Neural progenitor cell (in vitro differentiated cells): Measurements from ENCODE around the gene CDH10. TPM values are rescaled to one million over a fixed set of nuclear protein-coding genes. Genes with fewer than 3 reads are reported as not detected.

Source experiments
- DNase-seq: peaks from one replicate; pipeline ENCODE4 v3.0.0-alpha.2; 2016; ENCODE audit warnings: low spot score
- H2AFZ ChIP-seq: fragments of 200-600 bp; sonication (generic); replicated peaks from 2 replicates; pipeline ENCODE4 v1.6.1; 2016; ENCODE audit warnings: antibody characterized with exemption
- H3F3A ChIP-seq: fragments of 200-600 bp; sonication (generic); 2 replicates; pipeline ENCODE4 v1.6.1; 2016; ENCODE audit warnings: antibody characterized with exemption, low read depth
- H3K27ac ChIP-seq: fragments of 200-600 bp; sonication (generic); 2 replicates; pipeline ENCODE4 v1.5.1; 2016; ENCODE audit warnings: mild to moderate bottlenecking
- H3K27me3 ChIP-seq: fragments of 200-600 bp; sonication (generic); 2 replicates; pipeline ENCODE4 v1.6.1; 2016; ENCODE audit warnings: mild to moderate bottlenecking, moderate library complexity
- H3K36me3 ChIP-seq: fragments of 200-600 bp; sonication (generic); 2 replicates; pipeline ENCODE4 v1.5.1; 2016
- H3K4me1 ChIP-seq: fragments of 200-600 bp; sonication (generic); 2 replicates; pipeline ENCODE4 v1.6.1; 2016; ENCODE audit warnings: mixed run types
- H3K4me2 ChIP-seq: fragments of 200-600 bp; sonication (generic); 2 replicates; pipeline ENCODE4 v1.6.1; 2016
- H3K4me3 ChIP-seq: fragments of 200-600 bp; sonication (generic); 2 replicates; pipeline ENCODE4 v1.5.1; 2016
- H3K79me2 ChIP-seq: fragments of 200-600 bp; sonication (generic); 2 replicates; pipeline ENCODE4 v1.6.1; 2016; ENCODE audit warnings: low read depth
- H3K9ac ChIP-seq: fragments of 200-600 bp; sonication (generic); 2 replicates; pipeline ENCODE4 v1.6.1; 2016
- H3K9me3 ChIP-seq: fragments of 200-600 bp; sonication (generic); 2 replicates; pipeline ENCODE4 v1.5.1; 2016; ENCODE audit warnings: low read depth
- H4K20me1 ChIP-seq: fragments of 200-600 bp; sonication (generic); 2 replicates; pipeline ENCODE4 v1.6.1; 2016; ENCODE audit warnings: low read depth
- H3K27ac Mint-ChIP-seq: 3 replicates; pipeline ENCODE4 v1.8.0; 2021; ENCODE audit warnings: mixed read lengths
- H3K27me3 Mint-ChIP-seq: 2 replicates; pipeline ENCODE4 v1.8.0; 2022; ENCODE audit warnings: low read depth, mild to moderate bottlenecking, inconsistent platforms, moderate library complexity, mixed read lengths; ENCODE audit not compliant: insufficient read depth
- H3K36me3 Mint-ChIP-seq: 3 replicates; pipeline ENCODE4 v1.8.0; 2021; ENCODE audit warnings: mixed read lengths
- H3K4me1 Mint-ChIP-seq: 3 replicates; pipeline ENCODE4 v1.8.0; 2021; ENCODE audit warnings: mixed read lengths
- H3K4me3 Mint-ChIP-seq: 3 replicates; pipeline ENCODE4 v1.8.0; 2021; ENCODE audit warnings: mild to moderate bottlenecking, moderate library complexity, mixed read lengths
- H3K9me3 Mint-ChIP-seq: 3 replicates; pipeline ENCODE4 v1.8.0; 2020; ENCODE audit warnings: mixed read lengths
- EZH2 ChIP-seq: fragments of 200-600 bp; sonication (generic); IDR thresholded peaks from 2 replicates; pipeline ENCODE4 v1.6.1; 2017; ENCODE audit warnings: antibody characterized with exemption, mild to moderate bottlenecking, moderate library complexity
- EZH2phosphoT487 ChIP-seq: fragments of 200-600 bp; sonication (generic); IDR thresholded peaks from 2 replicates; pipeline ENCODE4 v1.6.1; 2017; ENCODE audit warnings: antibody characterized with exemption
- total RNA-seq: library from RNA; depleted of rRNA; stranded (reverse); fragments of >200 nt; gene quantifications from 2 replicates; pipeline ENCODE4 v1.2.3, GENCODE V29; 2015; ENCODE audit warnings: low replicate concordance
- TF ChIP-seq, protein P1 (sequence below): fragments of 200-600 bp; sonication (generic); IDR thresholded peaks from 2 replicates; pipeline ENCODE4 v1.5.1; 2017; ENCODE audit warnings: antibody characterized with exemption, mild to moderate bottlenecking

Gene CDH10
- total RNA-seq, 1 donor from 2014 or later = 0.19 TPM

DNA sequence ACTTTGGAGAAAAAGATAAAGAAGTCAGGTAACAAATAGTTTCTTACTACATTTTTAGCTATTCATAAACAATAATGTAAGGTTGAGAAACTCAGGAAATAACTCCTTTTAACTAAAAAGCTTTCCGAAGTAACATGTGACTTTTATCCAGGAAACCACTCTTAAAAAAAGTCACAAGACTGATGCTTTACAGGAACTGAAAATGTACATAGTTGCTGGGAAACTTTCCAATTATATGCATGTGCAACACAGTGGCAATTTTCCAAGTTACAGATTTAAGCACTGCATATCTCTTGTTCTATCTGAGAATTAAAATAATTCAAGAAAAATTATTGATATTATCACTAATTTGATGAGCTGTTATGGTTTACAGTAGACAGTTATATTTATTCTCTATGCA lies 105.2 kb downstream of the CDH10 start:
- DNase-seq = no peak
- Histone ChIP-seq H3K27ac (no peak overlapping the region), H3K4me1 (no peaks in the 10 kb centered on the region), H2AFZ (no peak overlapping the region), H3K4me2 (no peak overlapping the region), H3K79me2 (no peaks in the 10 kb centered on the region), H4K20me1 (no peaks in the 10 kb centered on the region), H3K9me3 (no peaks in the 10 kb centered on the region), H3K36me3 (no peaks in the 10 kb centered on the region), H3K27me3 (no peaks in the 10 kb centered on the region), H3K4me3 (no peak overlapping the region), H3K9ac (no peak overlapping the region), H3F3A (no peaks in the 10 kb centered on the region)
- Mint-ChIP-seq H3K27me3 (no peaks in the 10 kb centered on the region), H3K36me3 (peaks cover 19% of the 10 kb centered on the region), H3K4me3 (no peak overlapping the region), H3K9me3 (peaks cover 2% of the 10 kb centered on the region), H3K4me1 (peaks cover 12% of the 10 kb centered on the region), H3K27ac (no peak overlapping the region)
- TF ChIP-seq EZH2phosphoT487 = no peak

DNA sequence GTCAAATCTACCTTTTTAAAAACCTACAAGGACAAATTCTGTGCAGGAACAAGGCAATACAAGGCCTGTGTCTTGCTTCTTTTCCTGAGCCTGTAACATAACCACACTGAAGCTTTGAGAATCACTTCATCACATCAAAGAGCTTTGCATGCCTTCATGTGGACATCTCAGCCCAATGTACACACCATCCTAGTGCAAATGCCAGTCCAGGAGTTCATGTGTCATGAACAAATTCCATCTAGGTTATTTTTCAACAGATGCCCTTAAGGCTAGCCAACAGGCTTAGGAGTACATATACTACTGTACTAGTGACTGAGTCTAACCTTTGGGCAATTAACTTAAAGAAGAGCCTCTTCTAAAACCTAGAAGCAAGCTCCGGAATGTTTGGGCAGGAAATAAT lies 106.4 kb downstream of the CDH10 start:
- H3K4me2 ChIP-seq = no peak overlapping the region
- DNase-seq = no peak
- Mint-ChIP-seq H3K9me3 (no peaks in the 10 kb centered on the region), H3K4me1 (peaks cover 12% of the 10 kb centered on the region), H3K27me3 (no peaks in the 10 kb centered on the region), H3K4me3 (no peak overlapping the region), H3K36me3 (peaks cover 11% of the 10 kb centered on the region), H3K27ac (no peak overlapping the region)
- H4K20me1 ChIP-seq = no peaks in the 10 kb centered on the region
- no peak overlapping the region for H3K9ac ChIP-seq
- no peak overlapping the region for H3K27ac ChIP-seq
- no peaks in the 10 kb centered on the region for H3K79me2 ChIP-seq
- no peaks in the 10 kb centered on the region for H3K9me3 ChIP-seq
- H2AFZ ChIP-seq = no peak overlapping the region
- H3F3A ChIP-seq = no peaks in the 10 kb centered on the region
- TF ChIP-seq EZH2 (no peak), EZH2phosphoT487 (no peak)
- TF ChIP-seq, protein P1, sequence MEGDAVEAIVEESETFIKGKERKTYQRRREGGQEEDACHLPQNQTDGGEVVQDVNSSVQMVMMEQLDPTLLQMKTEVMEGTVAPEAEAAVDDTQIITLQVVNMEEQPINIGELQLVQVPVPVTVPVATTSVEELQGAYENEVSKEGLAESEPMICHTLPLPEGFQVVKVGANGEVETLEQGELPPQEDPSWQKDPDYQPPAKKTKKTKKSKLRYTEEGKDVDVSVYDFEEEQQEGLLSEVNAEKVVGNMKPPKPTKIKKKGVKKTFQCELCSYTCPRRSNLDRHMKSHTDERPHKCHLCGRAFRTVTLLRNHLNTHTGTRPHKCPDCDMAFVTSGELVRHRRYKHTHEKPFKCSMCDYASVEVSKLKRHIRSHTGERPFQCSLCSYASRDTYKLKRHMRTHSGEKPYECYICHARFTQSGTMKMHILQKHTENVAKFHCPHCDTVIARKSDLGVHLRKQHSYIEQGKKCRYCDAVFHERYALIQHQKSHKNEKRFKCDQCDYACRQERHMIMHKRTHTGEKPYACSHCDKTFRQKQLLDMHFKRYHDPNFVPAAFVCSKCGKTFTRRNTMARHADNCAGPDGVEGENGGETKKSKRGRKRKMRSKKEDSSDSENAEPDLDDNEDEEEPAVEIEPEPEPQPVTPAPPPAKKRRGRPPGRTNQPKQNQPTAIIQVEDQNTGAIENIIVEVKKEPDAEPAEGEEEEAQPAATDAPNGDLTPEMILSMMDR = no peak
- H3K27me3 ChIP-seq = no peaks in the 10 kb centered on the region
- no peak overlapping the region for H3K4me3 ChIP-seq
- H3K36me3 ChIP-seq = no peaks in the 10 kb centered on the region
- H3K4me1 ChIP-seq = no peaks in the 10 kb centered on the region

DNA sequence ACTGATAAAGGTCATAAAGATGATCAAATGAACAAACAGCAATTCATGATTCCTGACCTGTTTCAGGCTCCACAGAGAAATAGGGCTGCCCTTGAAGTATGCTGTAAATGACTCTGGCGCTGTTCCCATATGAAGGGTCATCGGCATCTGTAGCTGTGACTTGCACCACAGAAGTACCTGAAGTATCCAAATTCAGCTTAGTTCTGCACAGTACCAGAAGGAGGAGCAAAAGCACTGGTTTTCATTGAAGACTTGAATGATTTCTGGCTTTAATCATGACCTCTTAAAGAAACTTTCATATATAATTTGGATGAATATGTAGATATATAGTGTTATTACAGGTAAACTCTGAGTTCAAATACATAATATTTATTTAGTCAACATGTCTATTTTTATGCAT lies 109.1 kb downstream of the CDH10 start:
- TF ChIP-seq, protein P1 = peak; percentile 25
- TF ChIP-seq EZH2 = no peak
- Histone ChIP-seq H3K9ac (no peak overlapping the region), H3K4me3 (no peak overlapping the region), H3K4me1 (no peaks in the 10 kb centered on the region), H3K4me2 (no peak overlapping the region), H3K9me3 (no peaks in the 10 kb centered on the region), H3F3A (no peaks in the 10 kb centered on the region), H4K20me1 (no peaks in the 10 kb centered on the region), H3K27ac (no peak overlapping the region), H2AFZ (no peak overlapping the region), H3K79me2 (no peaks in the 10 kb centered on the region), H3K27me3 (no peaks in the 10 kb centered on the region), H3K36me3 (no peaks in the 10 kb centered on the region)
- Mint-ChIP-seq H3K36me3 (peaks cover 14% of the 10 kb centered on the region), H3K27me3 (no peaks in the 10 kb centered on the region), H3K9me3 (no peaks in the 10 kb centered on the region), H3K4me3 (no peak overlapping the region), H3K4me1 (peaks cover 11% of the 10 kb centered on the region), H3K27ac (no peak overlapping the region)
- DNase-seq = peak; percentile 11

DNA sequence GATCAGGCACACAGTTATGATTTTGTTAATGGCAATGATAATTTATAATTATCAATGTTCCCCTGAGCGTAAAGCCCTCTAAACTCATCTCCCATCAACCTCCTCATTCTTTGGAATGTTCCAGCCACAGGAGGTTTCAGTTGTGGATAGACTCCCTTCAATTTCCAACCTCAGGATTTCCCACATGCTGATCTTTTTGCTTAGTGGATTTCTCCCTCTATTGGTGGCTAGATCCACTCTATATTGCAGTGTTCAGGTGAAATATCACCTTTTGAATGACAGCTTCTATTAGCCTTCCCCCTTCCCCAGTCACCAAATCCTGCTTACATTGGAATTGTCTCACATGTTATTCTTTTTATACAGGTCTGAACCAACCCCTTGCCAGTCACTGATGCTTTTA lies 113.9 kb downstream of the CDH10 start:
- Mint-ChIP-seq H3K27me3 (no peaks in the 10 kb centered on the region), H3K4me1 (peaks cover 16% of the 10 kb centered on the region), H3K4me3 (no peak overlapping the region), H3K27ac (no peak overlapping the region), H3K9me3 (no peaks in the 10 kb centered on the region), H3K36me3 (peaks cover 11% of the 10 kb centered on the region)
- Histone ChIP-seq H3K4me2 (no peak overlapping the region), H3K9me3 (no peaks in the 10 kb centered on the region), H3K4me1 (no peaks in the 10 kb centered on the region), H3F3A (no peaks in the 10 kb centered on the region), H3K27me3 (no peaks in the 10 kb centered on the region), H3K36me3 (no peaks in the 10 kb centered on the region), H3K9ac (no peak overlapping the region), H3K79me2 (no peaks in the 10 kb centered on the region), H3K27ac (no peak overlapping the region), H2AFZ (no peak overlapping the region), H3K4me3 (no peak overlapping the region), H4K20me1 (no peaks in the 10 kb centered on the region)
- no peak for DNase-seq
- TF ChIP-seq EZH2phosphoT487 (no peak), EZH2 (no peak)
- TF ChIP-seq, protein P1 = no peak
